GM18517 (cell line): ENCODE data around the gene RPL21.
"Not testable (repeated sequence)": the region's sequence is repeated elsewhere in the genome, so short reads cannot be mapped to it uniquely, and the experiment has no call there.

Experiments used
- ATAC-seq: cut with Tn5 transposase; IDR thresholded peaks from one replicate; pipeline ENCODE4 v1.9.1; 2021; ENCODE audit warnings: mild to moderate bottlenecking, moderate library complexity; ENCODE audit not compliant: unreplicated experiment

The RPL21 gene

GRCh38 chr13:27251166-27252091 lies at the start of gene RPL21:
TSS of gene RPL21 (plus strand) at chr13:27251558. CDS start at chr13:27253777, 2,219 bp downstream.
- ATAC-seq, result peak; percentile 90

GRCh38 chr13:27201661-27202060 lies 49.7 kb upstream of the RPL21 start:
- ATAC-seq, result no peak

- ATAC-seq, result no peak
Observed at GRCh38 chr13:27203186-27203585, 48.2 kb upstream of the RPL21 start.

GRCh38 chr13:27203854-27204253 lies 47.5 kb upstream of the RPL21 start:
- ATAC-seq, result no peak

GRCh38 chr13:27208514-27208913 lies 42.8 kb upstream of the RPL21 start:
- no peak for ATAC-seq

GRCh38 chr13:27211271-27211670 lies 40.1 kb upstream of the RPL21 start:
- no peak for ATAC-seq

- no peak for ATAC-seq
Observed at GRCh38 chr13:27211771-27212364, 39.5 kb upstream of the RPL21 start.

GRCh38 chr13:27213386-27213785 lies 38.0 kb upstream of the RPL21 start:
- ATAC-seq, result not testable (repeated sequence)

GRCh38 chr13:27217791-27218190 lies 33.6 kb upstream of the RPL21 start:
- ATAC-seq, result not testable (repeated sequence)

GRCh38 chr13:27218861-27219260 lies 32.5 kb upstream of the RPL21 start:
- ATAC-seq, result not testable (repeated sequence)

GRCh38 chr13:27219611-27220010 lies 31.7 kb upstream of the RPL21 start:
- ATAC-seq, result no peak

- peak; percentile 84 for ATAC-seq
Observed at GRCh38 chr13:27222100-27222499, 29.3 kb upstream of the RPL21 start.

- ATAC-seq, result no peak
Observed at GRCh38 chr13:27226991-27227390, 24.4 kb upstream of the RPL21 start.

- ATAC-seq, result no peak
Observed at GRCh38 chr13:27228131-27228530, 23.2 kb upstream of the RPL21 start.

GRCh38 chr13:27229642-27230041 lies 21.7 kb upstream of the RPL21 start:
- ATAC-seq, result no peak

GRCh38 chr13:27233964-27234363 lies 17.4 kb upstream of the RPL21 start:
- no peak for ATAC-seq

- no peak for ATAC-seq
Observed at GRCh38 chr13:27236478-27236877, 14.9 kb upstream of the RPL21 start.

- no peak for ATAC-seq
Observed at GRCh38 chr13:27242702-27243101, 8.7 kb upstream of the RPL21 start.

- ATAC-seq, result no peak
Observed at GRCh38 chr13:27245610-27246009, 5.7 kb upstream of the RPL21 start.

- peak; percentile 21 for ATAC-seq
Observed at GRCh38 chr13:27250833-27251165, 559 bp upstream of the RPL21 start.

- ATAC-seq, result no peak
Observed at GRCh38 chr13:27252467-27252866, 1.1 kb downstream of the RPL21 start.

GRCh38 chr13:27257233-27257568 lies 5.8 kb downstream of the RPL21 start:
- no peak for ATAC-seq
